ENCODE measurements around the gene TMED8.

DNA sequence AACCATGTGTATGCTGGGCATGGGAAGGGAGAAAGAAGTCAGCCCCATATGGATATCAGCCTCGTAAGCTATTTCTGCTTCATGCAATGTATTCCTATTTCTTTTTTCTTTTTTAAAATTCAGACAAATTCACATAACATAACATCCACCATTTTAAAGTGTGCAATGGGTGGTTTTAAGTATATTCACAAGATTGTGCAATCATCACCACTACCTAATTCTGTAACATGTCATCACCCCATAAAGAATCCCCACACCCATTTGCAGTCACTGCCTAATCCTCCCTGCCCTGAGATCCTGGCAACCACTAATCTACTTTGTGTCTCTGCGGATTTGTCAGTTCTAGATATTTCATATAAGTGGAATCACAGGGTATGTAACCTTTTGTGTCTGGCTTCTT lies 65.7 kb downstream of the TMED8 start:
- TF ChIP-seq, protein P1, sequence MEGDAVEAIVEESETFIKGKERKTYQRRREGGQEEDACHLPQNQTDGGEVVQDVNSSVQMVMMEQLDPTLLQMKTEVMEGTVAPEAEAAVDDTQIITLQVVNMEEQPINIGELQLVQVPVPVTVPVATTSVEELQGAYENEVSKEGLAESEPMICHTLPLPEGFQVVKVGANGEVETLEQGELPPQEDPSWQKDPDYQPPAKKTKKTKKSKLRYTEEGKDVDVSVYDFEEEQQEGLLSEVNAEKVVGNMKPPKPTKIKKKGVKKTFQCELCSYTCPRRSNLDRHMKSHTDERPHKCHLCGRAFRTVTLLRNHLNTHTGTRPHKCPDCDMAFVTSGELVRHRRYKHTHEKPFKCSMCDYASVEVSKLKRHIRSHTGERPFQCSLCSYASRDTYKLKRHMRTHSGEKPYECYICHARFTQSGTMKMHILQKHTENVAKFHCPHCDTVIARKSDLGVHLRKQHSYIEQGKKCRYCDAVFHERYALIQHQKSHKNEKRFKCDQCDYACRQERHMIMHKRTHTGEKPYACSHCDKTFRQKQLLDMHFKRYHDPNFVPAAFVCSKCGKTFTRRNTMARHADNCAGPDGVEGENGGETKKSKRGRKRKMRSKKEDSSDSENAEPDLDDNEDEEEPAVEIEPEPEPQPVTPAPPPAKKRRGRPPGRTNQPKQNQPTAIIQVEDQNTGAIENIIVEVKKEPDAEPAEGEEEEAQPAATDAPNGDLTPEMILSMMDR (conservative IDR thresholded peaks at IDR 0.05), result no peak
- no peak for TF ChIP-seq EZH2 (IDR thresholded peaks at IDR 0.05; ENCODE audit: low read depth)

All from PC-9 (cell line).